GM18951 (cell line): ENCODE results near the gene COG7.
"Not testable (repeated sequence)": the region's sequence is repeated elsewhere in the genome, so short reads cannot be mapped to it uniquely, and the experiment has no call there.

Experiments used
- POLR2A ChIP-seq: IDR thresholded peaks from 4 replicates; pipeline ENCODE4 v1.6.1; 2011; ENCODE audit warnings: mild to moderate bottlenecking; ENCODE audit not compliant: insufficient read length, insufficient read depth; ENCODE audit errors: extremely low read depth
- in situ Hi-C: fragments of 300-500 bp; cut with MboI; formaldehyde crosslinking; loops from one replicate; pipeline ENCODE4 v1.12.0; 2022; ENCODE audit warnings: low sequenced_read_pairs, mixed read lengths, inconsistent platforms; ENCODE audit not compliant: unreplicated experiment

Gene COG7

GRCh38 chr16:23397464-23397863 lies 55.5 kb downstream of the COG7 start:
- no peak for TF ChIP-seq POLR2A
- in situ Hi-C loops = no loop called here

- in situ Hi-C loops = no loop called here
- no peak for TF ChIP-seq POLR2A
These were observed 57.3 kb downstream of the COG7 start for GRCh38 chr16:23395732-23396131.

DNA sequence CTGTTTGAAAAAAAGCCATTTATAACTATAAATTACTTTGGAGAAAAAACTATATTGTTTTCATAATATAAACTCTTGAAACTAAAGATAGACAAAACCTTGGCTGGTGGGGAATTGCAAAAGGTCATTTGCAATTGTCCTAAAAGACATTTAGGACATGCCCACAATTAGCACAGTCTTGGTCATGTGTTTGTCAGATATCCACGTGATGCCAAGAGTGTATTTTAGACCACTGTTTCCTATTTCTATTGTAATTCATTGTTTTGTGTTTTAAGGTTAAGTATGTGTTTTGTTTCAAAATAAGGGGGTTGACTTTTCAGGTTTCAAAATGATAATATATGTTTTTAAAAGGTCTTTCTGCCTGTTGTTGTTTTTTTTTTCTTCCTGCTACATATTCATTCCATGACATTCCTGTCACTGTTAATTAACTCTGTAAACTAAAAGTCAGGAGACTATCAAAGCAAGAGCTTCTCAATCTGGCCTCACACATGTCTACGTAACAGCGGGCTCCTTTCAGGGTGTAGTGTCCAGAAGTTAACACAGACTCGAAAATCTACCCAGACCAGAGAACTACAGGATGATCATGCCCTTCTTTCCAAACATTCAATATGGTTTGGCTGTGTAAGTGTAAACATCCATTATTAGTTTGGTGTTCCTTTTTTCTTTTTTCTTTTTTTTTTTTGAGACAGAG lies 58.7 kb downstream of the COG7 start:
- TF ChIP-seq POLR2A = no peak
- in situ Hi-C loops = no loop called here

GRCh38 chr16:23392223-23392600 lies 60.8 kb downstream of the COG7 start:
- in situ Hi-C loops = no loop called here
- no peak for TF ChIP-seq POLR2A

DNA sequence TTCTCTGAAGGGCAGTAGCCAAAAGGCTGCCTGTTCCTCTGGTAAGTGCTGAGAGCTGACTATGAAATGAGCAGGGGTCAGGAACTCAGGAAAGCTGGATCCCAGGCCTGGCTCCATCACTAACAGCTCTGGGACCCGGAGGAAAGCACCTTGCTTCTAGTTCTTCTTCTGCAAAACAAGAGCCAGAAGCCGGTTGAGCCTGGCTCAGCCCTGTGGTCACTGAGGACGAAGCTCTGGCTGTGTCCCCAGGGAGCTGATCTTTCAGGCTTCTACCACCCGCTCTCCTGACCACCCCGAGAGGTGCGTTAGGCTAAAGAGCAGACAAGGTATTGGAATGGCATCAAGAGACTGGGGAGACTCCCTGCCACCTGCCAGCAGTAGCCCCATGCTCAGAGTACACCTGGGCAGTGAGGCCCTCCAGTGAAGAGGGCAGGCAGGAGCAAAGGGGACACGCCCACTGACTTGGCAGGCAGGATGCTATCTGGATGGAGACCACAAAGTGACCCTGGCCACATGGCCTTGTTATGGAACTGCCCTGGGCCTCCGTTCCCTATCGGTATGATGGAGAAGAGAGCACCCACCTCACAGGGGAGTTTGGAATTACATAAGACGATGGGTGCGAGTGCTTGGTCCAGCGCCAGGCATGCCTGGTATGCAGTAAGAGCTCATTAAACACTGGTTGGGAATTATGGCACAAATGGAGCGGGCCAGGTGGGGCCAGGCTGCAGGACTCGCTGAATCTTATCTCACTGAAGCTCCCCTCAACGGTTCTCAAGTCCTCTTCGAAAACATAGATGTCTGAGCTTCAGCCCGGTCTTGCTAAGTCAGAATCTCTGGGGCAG lies 61.4 kb downstream of the COG7 start:
- in situ Hi-C loops = no loop called here
- no peak for TF ChIP-seq POLR2A

- in situ Hi-C loops = not testable (repeated sequence)
These were observed 63.1 kb downstream of the COG7 start for GRCh38 chr16:23389936-23390335.

GRCh38 chr16:23389201-23389600 lies 63.8 kb downstream of the COG7 start:
- in situ Hi-C loops = no loop called here
- TF ChIP-seq POLR2A = no peak

GRCh38 chr16:23388786-23389185 lies 64.2 kb downstream of the COG7 start:
- in situ Hi-C loops = no loop called here

DNA sequence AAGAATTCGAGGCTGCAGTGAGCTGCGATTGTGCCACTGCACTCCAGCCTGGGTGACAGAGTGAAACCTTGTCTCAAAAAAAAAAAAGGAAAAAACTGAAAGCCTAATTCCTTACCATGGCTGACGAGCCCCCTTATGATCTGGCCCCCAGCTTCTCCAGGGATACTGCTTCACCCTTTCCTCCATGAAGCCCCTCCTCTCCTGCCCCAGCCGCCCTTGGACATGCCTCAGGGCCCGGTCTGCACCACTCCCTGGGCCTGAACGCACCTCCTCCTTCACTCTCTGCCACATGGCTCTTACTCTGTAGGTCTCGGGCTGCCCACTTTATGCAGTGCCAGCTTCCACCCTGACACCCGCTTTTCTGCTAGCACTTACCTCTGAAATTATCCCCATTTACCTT lies 65.3 kb downstream of the COG7 start:
- in situ Hi-C loops = no loop called here
- TF ChIP-seq POLR2A = no peak

More at GRCh38 chr16:23388786-23389185, 64.2 kb downstream of the COG7 start:
- TF ChIP-seq POLR2A = no peak

DNA sequence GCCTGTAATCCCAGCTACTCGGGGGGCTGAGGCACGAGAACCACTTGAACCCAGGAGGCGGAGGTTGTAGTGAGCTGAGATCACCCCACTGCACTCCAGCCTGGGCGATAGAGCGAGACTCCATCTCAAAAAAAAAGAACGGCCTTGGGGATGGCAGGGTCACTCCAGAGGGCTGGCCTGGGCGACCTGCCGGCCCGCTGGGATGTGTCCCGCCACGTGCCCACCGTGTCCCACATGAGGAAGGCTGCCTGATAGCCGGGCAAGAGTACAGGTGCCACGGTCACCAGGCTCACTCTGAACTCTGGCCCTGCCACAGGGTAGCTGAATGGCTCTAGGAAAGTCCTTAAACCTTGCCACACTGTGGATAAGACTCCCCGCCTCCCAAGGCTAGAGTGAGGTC lies 67.5 kb downstream of the COG7 start:
- in situ Hi-C loops = no loop called here
- TF ChIP-seq POLR2A = no peak

GRCh38 chr16:23384878-23385277 lies 68.1 kb downstream of the COG7 start:
- no peak for TF ChIP-seq POLR2A
- in situ Hi-C loops = no loop called here

DNA sequence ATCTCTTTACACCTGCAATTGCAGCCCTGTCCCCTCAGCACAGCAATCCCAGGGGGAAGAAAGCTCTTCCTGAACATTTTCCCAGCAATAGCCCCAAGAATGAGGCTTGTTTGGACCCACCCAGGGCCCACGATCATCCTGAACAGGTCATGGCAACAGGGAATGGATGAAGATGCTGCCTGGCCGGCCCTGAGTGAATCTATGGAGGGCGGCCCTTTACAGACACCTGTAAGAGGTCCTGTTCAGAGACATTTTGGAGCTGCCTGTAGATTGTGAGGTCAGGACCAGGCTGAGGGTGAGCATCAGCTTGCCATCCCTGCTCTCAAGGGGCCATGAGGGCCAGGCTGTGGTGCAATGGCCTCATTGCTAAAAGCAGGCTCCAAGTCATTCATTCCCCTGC lies 69.1 kb downstream of the COG7 start:
- TF ChIP-seq POLR2A = no peak
- in situ Hi-C loops = no loop called here

GRCh38 chr16:23382279-23382678 lies 70.7 kb downstream of the COG7 start:
- TF ChIP-seq POLR2A = no peak
- in situ Hi-C loops = no loop called here

GRCh38 chr16:23381702-23382101 lies 71.3 kb downstream of the COG7 start:
- in situ Hi-C loops = not testable (repeated sequence)

- in situ Hi-C loops = no loop called here
These were observed 72.5 kb downstream of the COG7 start for GRCh38 chr16:23380501-23380951.

More at GRCh38 chr16:23380501-23380951, 72.5 kb downstream of the COG7 start:
- TF ChIP-seq POLR2A = no peak
